Measurements from ENCODE around the gene UGT1A8. TPM values are rescaled to one million over a fixed set of nuclear protein-coding genes. Genes with fewer than 3 reads are reported as not detected.

The UGT1A8 gene
- total RNA-seq, 2 experiments from 2014 or later = not detected

DNA sequence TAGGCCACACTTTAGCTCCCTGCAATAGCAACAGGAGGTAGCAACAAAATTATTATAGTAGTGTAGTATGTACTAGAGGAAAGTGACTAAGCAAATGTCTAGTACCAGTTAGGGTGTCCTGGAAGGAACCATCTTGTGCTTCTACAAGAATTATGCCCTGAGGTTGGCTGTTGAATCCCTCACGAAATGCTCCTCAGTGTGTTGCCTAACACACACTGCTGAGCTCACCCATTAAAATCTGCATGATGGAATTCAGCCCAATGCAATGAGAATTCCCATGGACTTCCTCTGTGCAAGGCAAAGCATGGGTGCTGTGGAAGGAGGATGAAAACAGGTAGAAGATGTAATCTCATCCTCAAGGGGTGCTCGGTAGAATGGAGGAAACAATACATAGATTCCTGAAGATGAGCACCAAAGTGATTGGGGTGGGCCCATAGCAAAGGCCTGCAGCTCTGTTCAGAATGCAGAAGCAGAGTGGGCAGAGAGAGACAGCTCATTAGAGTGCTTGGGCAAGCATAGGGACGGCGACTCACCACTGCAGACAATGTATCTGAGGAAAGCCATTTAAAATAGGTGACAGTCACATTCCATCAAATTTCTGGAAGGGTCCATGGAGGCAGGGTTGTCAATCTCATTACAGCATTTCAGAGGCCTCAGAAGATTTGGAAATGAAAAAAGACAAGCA lies 63.1 kb downstream of the UGT1A8 start:
- Mint-ChIP-seq H3K27me3 (peaks cover 21% of the 10 kb centered on the region), H3K4me3 (no peak overlapping the region), H3K4me1 (no peaks in the 10 kb centered on the region)

DNA sequence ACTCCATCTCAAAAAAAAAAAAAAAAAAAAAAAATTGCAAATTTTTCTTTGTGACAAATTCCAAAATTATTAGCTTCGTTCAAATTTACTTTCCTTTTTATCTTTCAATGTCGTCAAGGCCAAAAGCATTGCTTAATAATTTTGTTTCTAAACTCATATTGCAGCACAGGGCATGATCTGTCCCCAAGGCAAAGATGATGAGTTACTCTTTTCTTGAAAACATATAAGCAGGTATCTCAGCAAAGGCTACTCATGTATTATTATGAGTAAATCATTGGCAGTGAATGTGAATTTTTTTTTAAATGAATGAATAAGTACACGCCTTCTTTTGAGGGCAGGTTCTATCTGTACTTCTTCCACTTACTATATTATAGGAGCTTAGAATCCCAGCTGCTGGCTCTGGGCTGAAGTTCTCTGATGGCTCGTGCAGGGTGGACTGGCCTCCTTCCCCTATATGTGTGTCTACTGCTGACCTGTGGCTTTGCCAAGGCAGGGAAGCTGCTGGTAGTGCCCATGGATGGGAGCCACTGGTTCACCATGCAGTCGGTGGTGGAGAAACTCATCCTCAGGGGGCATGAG lies 64.2 kb downstream of the UGT1A8 start, which contains the start of gene UGT1A7:
Gene UGT1A7 (plus strand): TSS at position 381 of the 579 bp plus-strand sequence. CDS start 37 bp downstream, at position 418.
- DNase-seq (no peak), ATAC-seq (ENCODE audit: low read depth) (no peak)
- no peaks in the 10 kb centered on the region for H3K4me1 Mint-ChIP-seq
- peaks cover 18% of the 10 kb centered on the region for H3K27me3 Mint-ChIP-seq
- no peak within 1 kb of the TSS for H3K27ac Mint-ChIP-seq
- POLR2A ChIA-PET = no interaction called here
- no peaks in the 10 kb centered on the region for H3K9me3 Mint-ChIP-seq
- H3K4me3 Mint-ChIP-seq = no peak within 1 kb of the TSS
- no peaks in the 10 kb centered on the region for H3K36me3 Mint-ChIP-seq

More for the DNA sequence above, 63.1 kb downstream of the UGT1A8 start:
- no peak for DNase-seq
- no peak for ATAC-seq (ENCODE audit: low read depth)
- H3K9me3 Mint-ChIP-seq = no peaks in the 10 kb centered on the region
- H3K27ac Mint-ChIP-seq = no peak overlapping the region
- no peaks in the 10 kb centered on the region for H3K36me3 Mint-ChIP-seq
- POLR2A ChIA-PET = no interaction called here

GRCh38 chr2:233684640-233685039 lies 67.2 kb downstream of the UGT1A8 start:
- Mint-ChIP-seq H3K27ac (no peak overlapping the region), H3K36me3 (no peaks in the 10 kb centered on the region), H3K4me1 (no peaks in the 10 kb centered on the region), H3K4me3 (no peak overlapping the region), H3K27me3 (peaks cover 19% of the 10 kb centered on the region), H3K9me3 (no peaks in the 10 kb centered on the region)
- POLR2A ChIA-PET = no interaction called here
- ATAC-seq (ENCODE audit: low read depth) (no peak), DNase-seq (no peak)

DNA sequence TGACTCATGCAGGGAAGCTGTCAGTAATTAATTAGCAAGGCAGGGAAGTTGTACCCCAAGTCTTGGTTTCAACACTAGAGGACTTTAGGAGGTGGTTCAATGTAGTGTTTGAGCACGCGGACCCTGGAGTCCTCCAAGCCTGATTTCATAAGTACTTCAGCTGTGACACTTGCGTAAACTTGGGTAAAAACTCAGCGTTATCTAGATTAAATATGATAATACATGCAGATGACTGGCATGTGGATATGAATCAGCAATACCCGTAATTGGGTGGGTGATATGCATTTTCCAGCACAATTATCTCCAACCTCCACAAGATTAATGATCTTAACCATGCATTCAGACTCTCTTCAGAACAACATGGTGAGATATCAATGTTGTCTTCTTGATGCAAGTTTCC lies 69.5 kb downstream of the UGT1A8 start:
- Mint-ChIP-seq H3K9me3 (no peaks in the 10 kb centered on the region), H3K4me3 (no peak overlapping the region), H3K4me1 (no peaks in the 10 kb centered on the region), H3K36me3 (no peaks in the 10 kb centered on the region), H3K27me3 (peaks cover 13% of the 10 kb centered on the region), H3K27ac (no peak overlapping the region)
- DNase-seq = no peak
- POLR2A ChIA-PET = no interaction called here
- ATAC-seq (ENCODE audit: low read depth) = no peak

- POLR2A ChIA-PET = no interaction called here
- H3K9me3 Mint-ChIP-seq = no peaks in the 10 kb centered on the region
- no peak overlapping the region for H3K27ac Mint-ChIP-seq
- DNase-seq (no peak), ATAC-seq (ENCODE audit: low read depth) (no peak)
- H3K36me3 Mint-ChIP-seq = no peaks in the 10 kb centered on the region
- H3K4me1 Mint-ChIP-seq = no peaks in the 10 kb centered on the region
- peaks cover 7% of the 10 kb centered on the region for H3K27me3 Mint-ChIP-seq
- no peak overlapping the region for H3K4me3 Mint-ChIP-seq
Observed at GRCh38 chr2:233688341-233688740, 70.9 kb downstream of the UGT1A8 start.

- Mint-ChIP-seq H3K36me3 (no peaks in the 10 kb centered on the region), H3K27ac (no peak overlapping the region), H3K4me3 (no peak overlapping the region), H3K4me1 (no peaks in the 10 kb centered on the region), H3K9me3 (no peaks in the 10 kb centered on the region), H3K27me3 (peaks cover 5% of the 10 kb centered on the region)
- DNase-seq (no peak), ATAC-seq (ENCODE audit: low read depth) (no peak)
- POLR2A ChIA-PET = no interaction called here
Observed at GRCh38 chr2:233689031-233689430, 71.6 kb downstream of the UGT1A8 start.

GRCh38 chr2:233689501-233689900 lies 72.1 kb downstream of the UGT1A8 start:
- Mint-ChIP-seq H3K27me3 (peaks cover 5% of the 10 kb centered on the region), H3K4me3 (no peak overlapping the region)
- POLR2A ChIA-PET = no interaction called here

GRCh38 chr2:233690444-233690843 lies 73.0 kb downstream of the UGT1A8 start:
- Mint-ChIP-seq H3K9me3 (no peaks in the 10 kb centered on the region), H3K27me3 (peaks cover 5% of the 10 kb centered on the region), H3K4me1 (no peaks in the 10 kb centered on the region), H3K4me3 (no peak overlapping the region), H3K36me3 (no peaks in the 10 kb centered on the region), H3K27ac (no peak overlapping the region)
- ATAC-seq (ENCODE audit: low read depth) (no peak), DNase-seq (no peak)
- POLR2A ChIA-PET = no interaction called here

More at GRCh38 chr2:233689501-233689900, 72.1 kb downstream of the UGT1A8 start:
- no peak for ATAC-seq (ENCODE audit: low read depth)
- Mint-ChIP-seq H3K36me3 (no peaks in the 10 kb centered on the region), H3K27ac (no peak overlapping the region), H3K4me1 (no peaks in the 10 kb centered on the region), H3K9me3 (no peaks in the 10 kb centered on the region)
- DNase-seq = no peak

- no peak for ATAC-seq (ENCODE audit: low read depth)
- no peaks in the 10 kb centered on the region for H3K4me1 Mint-ChIP-seq
- peaks cover 9% of the 10 kb centered on the region for H3K27me3 Mint-ChIP-seq
- H3K4me3 Mint-ChIP-seq = no peak overlapping the region
- no peaks in the 10 kb centered on the region for H3K36me3 Mint-ChIP-seq
- POLR2A ChIA-PET = no interaction called here
- DNase-seq = no peak
- H3K27ac Mint-ChIP-seq = no peak overlapping the region
- H3K9me3 Mint-ChIP-seq = no peaks in the 10 kb centered on the region
Observed at GRCh38 chr2:233691443-233692433, 74.3 kb downstream of the UGT1A8 start.

- Mint-ChIP-seq H3K4me3 (no peak within 1 kb of the TSS), H3K27ac (no peak within 1 kb of the TSS), H3K9me3 (no peaks in the 10 kb centered on the region), H3K4me1 (no peaks in the 10 kb centered on the region), H3K36me3 (no peaks in the 10 kb centered on the region), H3K27me3 (peaks cover 17% of the 10 kb centered on the region)
- DNase-seq (no peak), ATAC-seq (ENCODE audit: low read depth) (no peak)
- POLR2A ChIA-PET = no interaction called here
Observed at GRCh38 chr2:233692648-233693047, 75.2 kb downstream of the UGT1A8 start, which contains the start of gene UGT1A6. Gene UGT1A6, plus strand, starts transcription at chr2:233692890. Its CDS starts 115 bp downstream, at chr2:233693005.

- POLR2A ChIA-PET = no interaction called here
- DNase-seq = no peak
- no peaks in the 10 kb centered on the region for H3K9me3 Mint-ChIP-seq
- H3K27me3 Mint-ChIP-seq = peaks cover 17% of the 10 kb centered on the region
- H3K27ac Mint-ChIP-seq = no peak overlapping the region
- ATAC-seq (ENCODE audit: low read depth) = no peak
- no peaks in the 10 kb centered on the region for H3K36me3 Mint-ChIP-seq
- H3K4me3 Mint-ChIP-seq = no peak overlapping the region
- no peaks in the 10 kb centered on the region for H3K4me1 Mint-ChIP-seq
Observed at GRCh38 chr2:233693963-233694362, 76.5 kb downstream of the UGT1A8 start.

DNA sequence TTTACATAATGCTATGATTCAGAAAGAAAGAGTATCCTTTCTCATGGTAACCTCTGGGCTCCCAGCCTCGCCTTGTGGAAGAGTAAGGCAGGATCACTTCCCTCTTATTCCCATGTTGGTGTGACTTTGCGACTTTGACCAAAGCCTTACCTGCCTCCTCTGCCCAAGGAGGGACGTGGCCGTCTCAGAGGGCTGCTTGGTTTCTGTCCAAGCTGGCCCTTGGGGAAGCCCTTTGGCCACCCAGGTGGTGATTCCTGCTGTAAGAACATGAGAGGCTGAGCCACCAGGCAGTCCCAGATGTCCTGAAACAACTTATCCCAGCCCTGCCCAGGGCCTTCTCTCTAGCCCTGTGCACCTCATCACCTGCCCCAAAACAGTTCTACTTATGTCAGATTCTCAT lies 81.3 kb downstream of the UGT1A8 start:
- ATAC-seq (ENCODE audit: low read depth) (no peak), DNase-seq (no peak)
- Mint-ChIP-seq H3K9me3 (no peaks in the 10 kb centered on the region), H3K4me3 (no peak overlapping the region), H3K4me1 (no peaks in the 10 kb centered on the region), H3K36me3 (no peaks in the 10 kb centered on the region), H3K27ac (no peak overlapping the region), H3K27me3 (peaks cover 34% of the 10 kb centered on the region)
- POLR2A ChIA-PET = no interaction called here

- peaks cover 1% of the 10 kb centered on the region for H3K9me3 Mint-ChIP-seq
- POLR2A ChIA-PET = no interaction called here
- no peaks in the 10 kb centered on the region for H3K4me1 Mint-ChIP-seq
- peaks cover 2% of the 10 kb centered on the region for H3K36me3 Mint-ChIP-seq
- no peak overlapping the region for H3K4me3 Mint-ChIP-seq
- H3K27me3 Mint-ChIP-seq = peaks cover 37% of the 10 kb centered on the region
- ATAC-seq (ENCODE audit: low read depth) (no peak), DNase-seq (no peak)
- H3K27ac Mint-ChIP-seq = no peak overlapping the region
Observed at GRCh38 chr2:233699424-233700027, 82.1 kb downstream of the UGT1A8 start.

Data from activated naive CD8-positive, alpha-beta T cell treated with anti-CD3 and anti-CD28 coated beads, Interleukin-2, amount 10 ng/mL, durations not matched to agents 7 days and 5 days (primary cell).